ENCODE data around the gene NXNL1. TPM values are rescaled to one million over a fixed set of nuclear protein-coding genes. Genes with fewer than 3 reads are reported as not detected.

Gene NXNL1
- total and polyA plus RNA-seq, 9 of the 15 experiments (the other 6 are each of a cell fraction or from before 2014, with no cell fraction given), result not detected

DNA sequence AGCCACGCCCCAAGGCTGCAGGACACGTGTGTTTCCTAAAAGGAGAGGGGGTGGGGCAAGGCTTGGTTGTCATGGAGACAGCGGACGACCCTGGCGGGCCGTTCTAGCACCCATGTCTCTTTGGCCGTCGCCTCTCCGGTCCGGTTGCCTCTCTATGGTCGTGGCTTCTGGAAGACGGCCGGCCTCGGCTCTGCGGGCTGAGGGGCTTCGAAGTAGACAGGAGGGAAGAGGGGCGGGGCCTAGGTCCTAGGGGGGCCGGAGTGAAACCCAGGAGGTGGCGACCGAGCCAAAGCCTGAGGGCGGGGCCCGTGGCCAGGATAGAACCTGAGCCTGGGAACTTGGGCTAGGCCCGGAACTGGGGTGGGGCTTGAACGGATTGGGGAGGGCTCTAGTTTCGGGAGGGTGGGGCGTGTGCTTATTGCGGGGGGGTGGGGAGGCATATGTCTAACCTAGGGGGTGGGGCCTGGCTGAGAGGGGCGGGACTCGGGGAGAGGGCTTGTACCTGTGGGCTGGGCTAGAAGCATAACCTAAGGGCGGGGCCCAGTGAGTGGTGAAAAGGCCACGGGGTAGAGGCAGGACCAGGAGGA is 8.8 kb upstream of the NXNL1 start (continued):
- peak; percentile 55 to 65; a peak in 3 of 4 replicates for TF ChIP-seq MAZ (CRISPR knock-in tag; conservative IDR thresholded peaks at IDR 0.05 in 1 of 2, IDR thresholded peaks at IDR 0.05 in 1 of 2)
- TF ChIP-seq RB1 (IDR thresholded peaks at IDR 0.05; ENCODE audit: low read depth), result peak; percentile 57; the same call in 1 of the 2 replicates
- TF ChIP-seq, protein P1, sequence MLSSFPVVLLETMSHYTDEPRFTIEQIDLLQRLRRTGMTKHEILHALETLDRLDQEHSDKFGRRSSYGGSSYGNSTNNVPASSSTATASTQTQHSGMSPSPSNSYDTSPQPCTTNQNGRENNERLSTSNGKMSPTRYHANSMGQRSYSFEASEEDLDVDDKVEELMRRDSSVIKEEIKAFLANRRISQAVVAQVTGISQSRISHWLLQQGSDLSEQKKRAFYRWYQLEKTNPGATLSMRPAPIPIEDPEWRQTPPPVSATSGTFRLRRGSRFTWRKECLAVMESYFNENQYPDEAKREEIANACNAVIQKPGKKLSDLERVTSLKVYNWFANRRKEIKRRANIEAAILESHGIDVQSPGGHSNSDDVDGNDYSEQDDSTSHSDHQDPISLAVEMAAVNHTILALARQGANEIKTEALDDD (IDR thresholded peaks at IDR 0.05), result no peak
- TF ChIP-seq, protein P2, sequence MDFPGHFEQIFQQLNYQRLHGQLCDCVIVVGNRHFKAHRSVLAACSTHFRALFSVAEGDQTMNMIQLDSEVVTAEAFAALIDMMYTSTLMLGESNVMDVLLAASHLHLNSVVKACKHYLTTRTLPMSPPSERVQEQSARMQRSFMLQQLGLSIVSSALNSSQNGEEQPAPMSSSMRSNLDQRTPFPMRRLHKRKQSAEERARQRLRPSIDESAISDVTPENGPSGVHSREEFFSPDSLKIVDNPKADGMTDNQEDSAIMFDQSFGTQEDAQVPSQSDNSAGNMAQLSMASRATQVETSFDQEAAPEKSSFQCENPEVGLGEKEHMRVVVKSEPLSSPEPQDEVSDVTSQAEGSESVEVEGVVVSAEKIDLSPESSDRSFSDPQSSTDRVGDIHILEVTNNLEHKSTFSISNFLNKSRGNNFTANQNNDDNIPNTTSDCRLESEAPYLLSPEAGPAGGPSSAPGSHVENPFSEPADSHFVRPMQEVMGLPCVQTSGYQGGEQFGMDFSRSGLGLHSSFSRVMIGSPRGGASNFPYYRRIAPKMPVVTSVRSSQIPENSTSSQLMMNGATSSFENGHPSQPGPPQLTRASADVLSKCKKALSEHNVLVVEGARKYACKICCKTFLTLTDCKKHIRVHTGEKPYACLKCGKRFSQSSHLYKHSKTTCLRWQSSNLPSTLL (IDR thresholded peaks at IDR 0.05), result peak; percentile 94
- peak; percentile 75 for TF ChIP-seq RBFOX2 (IDR thresholded peaks at IDR 0.05; ENCODE audit: low read depth, low read length)
- peak; percentile 35 for TF ChIP-seq POLR2B (IDR thresholded peaks at IDR 0.05; ENCODE audit: low read depth, partially characterized antibody)
- TF ChIP-seq RAD21 (CRISPR knock-in tag; conservative IDR thresholded peaks at IDR 0.05 in 1 of 2, IDR thresholded peaks at IDR 0.05 in 1 of 2), result no peak
- TF ChIP-seq CBFA2T3 (IDR thresholded peaks at IDR 0.05), result no peak
- TF ChIP-seq, protein P3, sequence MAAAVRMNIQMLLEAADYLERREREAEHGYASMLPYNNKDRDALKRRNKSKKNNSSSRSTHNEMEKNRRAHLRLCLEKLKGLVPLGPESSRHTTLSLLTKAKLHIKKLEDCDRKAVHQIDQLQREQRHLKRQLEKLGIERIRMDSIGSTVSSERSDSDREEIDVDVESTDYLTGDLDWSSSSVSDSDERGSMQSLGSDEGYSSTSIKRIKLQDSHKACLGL (CRISPR knock-in tag; IDR thresholded peaks at IDR 0.05; ENCODE audit: borderline replicate concordance, poor library complexity, severe bottlenecking), result no peak
- TF ChIP-seq LCOR (CRISPR knock-in tag; IDR thresholded peaks at IDR 0.05), result no peak
- peak; percentile 82 to 96; a peak in 3 of 4 replicates for TF ChIP-seq SIN3A (IDR thresholded peaks at IDR 0.05; ENCODE audit: borderline replicate concordance in 2 of 2, control insufficient read depth in 1 of 2, low read depth in 2 of 2, low read length in 2 of 2)
- TF ChIP-seq FOXP1 (CRISPR knock-in tag; IDR thresholded peaks at IDR 0.05), result peak; percentile 11; the same call in 1 of the 2 replicates
- no peak for TF ChIP-seq ZNF583 (CRISPR knock-in tag; IDR thresholded peaks at IDR 0.05)
- TF ChIP-seq, protein P4, sequence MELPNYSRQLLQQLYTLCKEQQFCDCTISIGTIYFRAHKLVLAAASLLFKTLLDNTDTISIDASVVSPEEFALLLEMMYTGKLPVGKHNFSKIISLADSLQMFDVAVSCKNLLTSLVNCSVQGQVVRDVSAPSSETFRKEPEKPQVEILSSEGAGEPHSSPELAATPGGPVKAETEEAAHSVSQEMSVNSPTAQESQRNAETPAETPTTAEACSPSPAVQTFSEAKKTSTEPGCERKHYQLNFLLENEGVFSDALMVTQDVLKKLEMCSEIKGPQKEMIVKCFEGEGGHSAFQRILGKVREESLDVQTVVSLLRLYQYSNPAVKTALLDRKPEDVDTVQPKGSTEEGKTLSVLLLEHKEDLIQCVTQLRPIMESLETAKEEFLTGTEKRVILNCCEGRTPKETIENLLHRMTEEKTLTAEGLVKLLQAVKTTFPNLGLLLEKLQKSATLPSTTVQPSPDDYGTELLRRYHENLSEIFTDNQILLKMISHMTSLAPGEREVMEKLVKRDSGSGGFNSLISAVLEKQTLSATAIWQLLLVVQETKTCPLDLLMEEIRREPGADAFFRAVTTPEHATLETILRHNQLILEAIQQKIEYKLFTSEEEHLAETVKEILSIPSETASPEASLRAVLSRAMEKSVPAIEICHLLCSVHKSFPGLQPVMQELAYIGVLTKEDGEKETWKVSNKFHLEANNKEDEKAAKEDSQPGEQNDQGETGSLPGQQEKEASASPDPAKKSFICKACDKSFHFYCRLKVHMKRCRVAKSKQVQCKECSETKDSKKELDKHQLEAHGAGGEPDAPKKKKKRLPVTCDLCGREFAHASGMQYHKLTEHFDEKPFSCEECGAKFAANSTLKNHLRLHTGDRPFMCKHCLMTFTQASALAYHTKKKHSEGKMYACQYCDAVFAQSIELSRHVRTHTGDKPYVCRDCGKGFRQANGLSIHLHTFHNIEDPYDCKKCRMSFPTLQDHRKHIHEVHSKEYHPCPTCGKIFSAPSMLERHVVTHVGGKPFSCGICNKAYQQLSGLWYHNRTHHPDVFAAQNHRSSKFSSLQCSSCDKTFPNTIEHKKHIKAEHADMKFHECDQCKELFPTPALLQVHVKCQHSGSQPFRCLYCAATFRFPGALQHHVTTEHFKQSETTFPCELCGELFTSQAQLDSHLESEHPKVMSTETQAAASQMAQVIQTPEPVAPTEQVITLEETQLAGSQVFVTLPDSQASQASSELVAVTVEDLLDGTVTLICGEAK (IDR thresholded peaks at IDR 0.05), result peak; percentile 36; the same call in 1 of the 2 replicates
- TF ChIP-seq, protein P4 (CRISPR knock-in tag; IDR thresholded peaks at IDR 0.05), result no peak
